Measurements from ENCODE around the gene TSPAN33. TPM values are rescaled to one million over a fixed set of nuclear protein-coding genes. Genes with fewer than 3 reads are reported as not detected.
A peak's percentile ranks its signal among the peaks of the same experiment; 100 is the strongest.
"Not testable (repeated sequence)": the region's sequence is repeated elsewhere in the genome, so short reads cannot be mapped to it uniquely, and the experiment has no call there.

The TSPAN33 gene
- total RNA-seq, 3 donors from 2014 or later = 6.2 to 10.6 (median 9.4) TPM

DNA sequence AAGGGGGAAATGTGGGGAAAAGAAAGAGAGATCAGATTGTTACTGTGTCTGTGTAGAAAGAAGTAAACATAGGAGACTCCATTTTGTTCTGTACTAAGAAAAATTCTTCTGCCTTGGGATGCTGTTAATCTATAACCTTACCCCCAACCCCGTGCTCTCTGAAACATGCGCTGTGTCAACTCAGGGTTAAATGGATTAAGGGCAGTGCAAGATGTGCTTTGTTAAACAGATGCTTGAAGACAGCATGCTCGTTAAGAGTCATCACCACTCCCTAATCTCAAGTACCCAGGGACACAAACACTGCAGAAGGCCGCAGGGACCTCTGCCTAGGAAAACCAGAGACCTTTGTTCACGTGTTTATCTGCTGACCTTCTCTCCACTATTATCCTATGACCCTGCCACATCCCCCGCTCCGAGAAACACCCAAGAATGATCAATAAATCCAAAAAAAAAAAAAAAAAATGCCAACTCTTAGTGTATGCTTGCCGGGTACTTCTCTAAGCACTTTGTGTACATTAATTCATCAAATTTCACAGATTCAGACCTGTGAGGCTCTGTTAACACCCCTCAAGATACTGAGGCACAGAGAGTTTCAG is 72.4 kb downstream of the TSPAN33 start:
- not testable (repeated sequence) for H3K4me3 Mint-ChIP-seq; H3K9me3 Mint-ChIP-seq; H3K27me3 Mint-ChIP-seq (ENCODE audit: low read depth); H3K4me1 Mint-ChIP-seq (ENCODE audit: low read depth); DNase-seq; H3K36me3 Mint-ChIP-seq (ENCODE audit: insufficient read depth); ATAC-seq

DNA sequence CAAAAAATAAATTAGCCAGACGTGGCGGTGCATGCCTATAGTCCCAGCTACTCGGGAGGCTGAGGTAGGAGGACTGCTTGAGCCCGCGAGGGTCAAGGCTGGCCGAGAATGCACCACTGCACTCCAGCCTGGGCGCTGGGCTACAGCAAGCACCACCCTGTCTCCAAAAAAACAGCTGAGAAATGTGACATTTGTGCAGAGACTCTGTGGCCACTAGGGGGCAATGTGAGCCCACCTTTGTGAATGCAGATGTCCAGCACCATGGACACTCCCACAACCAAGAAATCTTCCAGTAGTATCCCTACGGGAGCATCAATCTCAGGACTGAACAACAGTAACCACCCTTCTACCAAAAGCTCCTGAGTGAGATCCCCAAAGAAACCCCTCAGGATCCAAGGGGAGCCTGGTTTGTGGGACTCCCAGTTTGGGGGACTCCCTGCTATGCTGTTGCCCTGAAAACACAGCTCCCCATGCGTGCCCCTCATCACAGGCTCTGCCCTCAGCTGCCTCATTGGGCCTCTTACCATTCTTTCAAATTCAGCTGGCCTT is 74.1 kb downstream of the TSPAN33 start:
- H3K36me3 Mint-ChIP-seq (ENCODE audit: insufficient read depth) = no peaks in the 10 kb centered on the region
- H3K9me3 Mint-ChIP-seq = no peaks in the 10 kb centered on the region
- H3K27me3 Mint-ChIP-seq (ENCODE audit: low read depth) = peaks cover 4% of the 10 kb centered on the region
- DNase-seq (peak; percentile 76), ATAC-seq (peak; percentile 86 to 90)
- peaks cover 10% of the 10 kb centered on the region for H3K4me1 Mint-ChIP-seq (ENCODE audit: low read depth)
- no peak overlapping the region for H3K4me3 Mint-ChIP-seq

GRCh38 chr7:129219166-129219565 is 74.7 kb downstream of the TSPAN33 start:
- H3K27me3 Mint-ChIP-seq (ENCODE audit: low read depth); ATAC-seq; H3K4me3 Mint-ChIP-seq; DNase-seq; H3K36me3 Mint-ChIP-seq (ENCODE audit: insufficient read depth); H3K9me3 Mint-ChIP-seq: not testable (repeated sequence)
- peaks cover 12% of the 10 kb centered on the region for H3K4me1 Mint-ChIP-seq (ENCODE audit: low read depth)

Other genes starting within 250 kb of the TSPAN33 start
- under 1 TPM; 0.10 to 0.40 (median 0.27) TPM for gene KCP, start 234.0 kb upstream of the TSPAN33 start, total RNA-seq
- 10 to 100 TPM in 1 of 3 donors, 1 to 10 TPM in 2; 4.2 to 15.4 (median 8.4) TPM for gene IRF5, start 206.8 kb upstream of the TSPAN33 start, total RNA-seq
- 10 to 100 TPM; 71.4 to 73.9 (median 72.0) TPM for gene TNPO3, start 89.6 kb upstream of the TSPAN33 start, total RNA-seq
- gene SMO, start 43.9 kb downstream of the TSPAN33 start, total RNA-seq = under 1 TPM; 0.11 to 0.25 (median 0.18) TPM
- 1 to 10 TPM; 6.0 to 7.2 (median 6.5) TPM for gene AHCYL2, start 80.3 kb downstream of the TSPAN33 start, total RNA-seq

All from activated T-cell treated with anti-CD3 and anti-CD28 coated beads, Interleukin-2, amount 50 U/mL, for 4 hours (primary cell).